HG03521 (cell line): ENCODE measurements around the gene KRT2.

Experiments used
- ATAC-seq: cut with Tn5 transposase; IDR thresholded peaks from one replicate; pipeline ENCODE4 v1.9.1; 2021; ENCODE audit warnings: mild to moderate bottlenecking, moderate library complexity; ENCODE audit not compliant: unreplicated experiment

Gene KRT2

GRCh38 chr12:52644078-52644415, 8.0 kb downstream of the KRT2 start:
- ATAC-seq: no peak

- no peak for ATAC-seq
Measured at GRCh38 chr12:52643233-52644077, 8.6 kb downstream of the KRT2 start.

GRCh38 chr12:52641468-52641867, 10.5 kb downstream of the KRT2 start:
- no peak for ATAC-seq

- no peak for ATAC-seq
Measured at GRCh38 chr12:52637299-52637698, 14.7 kb downstream of the KRT2 start.

GRCh38 chr12:52636592-52637258, 15.3 kb downstream of the KRT2 start:
- no peak for ATAC-seq

GRCh38 chr12:52636189-52636588, 15.8 kb downstream of the KRT2 start:
- no peak for ATAC-seq

GRCh38 chr12:52634266-52635056, 17.6 kb downstream of the KRT2 start:
- no peak for ATAC-seq

- ATAC-seq: no peak
Measured at GRCh38 chr12:52633383-52633782, 18.6 kb downstream of the KRT2 start.

GRCh38 chr12:52632656-52633055, 19.4 kb downstream of the KRT2 start:
- ATAC-seq: no peak

- no peak for ATAC-seq
Measured at GRCh38 chr12:52631676-52632459, 20.1 kb downstream of the KRT2 start.

- no peak for ATAC-seq
Measured at GRCh38 chr12:52631264-52631663, 20.7 kb downstream of the KRT2 start.

GRCh38 chr12:52630599-52631200, 21.3 kb downstream of the KRT2 start:
- ATAC-seq: no peak

GRCh38 chr12:52630008-52630500, 22.0 kb downstream of the KRT2 start:
- no peak for ATAC-seq

GRCh38 chr12:52629281-52630007, 22.6 kb downstream of the KRT2 start:
- ATAC-seq: no peak

- no peak for ATAC-seq
Measured at GRCh38 chr12:52628841-52629240, 23.2 kb downstream of the KRT2 start.

- ATAC-seq: no peak
Measured at GRCh38 chr12:52628111-52628507, 23.9 kb downstream of the KRT2 start.

GRCh38 chr12:52627395-52628110, 24.5 kb downstream of the KRT2 start:
- no peak for ATAC-seq

- no peak for ATAC-seq
Measured at GRCh38 chr12:52622349-52622748, 29.7 kb downstream of the KRT2 start.

GRCh38 chr12:52618866-52619265, 33.1 kb downstream of the KRT2 start:
- ATAC-seq: no peak
